ENCODE data around the gene RRAS2.

GRCh38 chr11:14378171-14378570 is 19.2 kb upstream of the RRAS2 start:
- TF ChIP-seq POLR2AphosphoS5 (IDR thresholded peaks at IDR 0.05), result no peak
- TF ChIP-seq POLR2A (IDR thresholded peaks at IDR 0.05), result no peak
- TF ChIP-seq, protein P1, sequence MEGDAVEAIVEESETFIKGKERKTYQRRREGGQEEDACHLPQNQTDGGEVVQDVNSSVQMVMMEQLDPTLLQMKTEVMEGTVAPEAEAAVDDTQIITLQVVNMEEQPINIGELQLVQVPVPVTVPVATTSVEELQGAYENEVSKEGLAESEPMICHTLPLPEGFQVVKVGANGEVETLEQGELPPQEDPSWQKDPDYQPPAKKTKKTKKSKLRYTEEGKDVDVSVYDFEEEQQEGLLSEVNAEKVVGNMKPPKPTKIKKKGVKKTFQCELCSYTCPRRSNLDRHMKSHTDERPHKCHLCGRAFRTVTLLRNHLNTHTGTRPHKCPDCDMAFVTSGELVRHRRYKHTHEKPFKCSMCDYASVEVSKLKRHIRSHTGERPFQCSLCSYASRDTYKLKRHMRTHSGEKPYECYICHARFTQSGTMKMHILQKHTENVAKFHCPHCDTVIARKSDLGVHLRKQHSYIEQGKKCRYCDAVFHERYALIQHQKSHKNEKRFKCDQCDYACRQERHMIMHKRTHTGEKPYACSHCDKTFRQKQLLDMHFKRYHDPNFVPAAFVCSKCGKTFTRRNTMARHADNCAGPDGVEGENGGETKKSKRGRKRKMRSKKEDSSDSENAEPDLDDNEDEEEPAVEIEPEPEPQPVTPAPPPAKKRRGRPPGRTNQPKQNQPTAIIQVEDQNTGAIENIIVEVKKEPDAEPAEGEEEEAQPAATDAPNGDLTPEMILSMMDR (IDR thresholded peaks at IDR 0.05), result no peak
